HG03442 (cell line): ENCODE results near the gene NUDT4.
"Not testable (repeated sequence)": the region's sequence is repeated elsewhere in the genome, so short reads cannot be mapped to it uniquely, and the experiment has no call there.

ENCODE experiments used
- ATAC-seq: cut with Tn5 transposase; IDR thresholded peaks from one replicate; pipeline ENCODE4 v1.9.1; 2021; ENCODE audit warnings: mild to moderate bottlenecking, moderate library complexity; ENCODE audit not compliant: unreplicated experiment

Gene NUDT4

GRCh38 chr12:93425736-93426411, 48.1 kb downstream of the NUDT4 start:
- ATAC-seq, result no peak

DNA sequence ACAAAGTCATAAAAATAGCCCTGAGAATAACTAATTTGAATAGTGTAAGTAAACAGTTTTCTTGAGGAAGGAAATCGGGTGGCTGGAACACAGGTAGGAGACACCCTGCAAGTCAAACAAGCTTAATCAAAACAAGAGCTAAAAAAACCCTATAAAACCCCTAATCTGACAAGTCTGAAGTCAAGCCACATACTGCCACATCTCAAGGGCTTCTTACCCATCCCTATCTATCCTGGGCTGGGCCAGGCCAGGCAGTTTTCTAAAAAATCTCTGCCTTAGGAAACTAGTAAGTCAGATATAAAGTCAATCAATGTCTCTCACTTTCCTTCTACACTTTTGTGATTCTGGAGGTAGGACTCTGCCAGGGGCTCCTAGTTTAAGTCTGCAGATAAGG, 48.7 kb downstream of the NUDT4 start:
- no peak for ATAC-seq

DNA sequence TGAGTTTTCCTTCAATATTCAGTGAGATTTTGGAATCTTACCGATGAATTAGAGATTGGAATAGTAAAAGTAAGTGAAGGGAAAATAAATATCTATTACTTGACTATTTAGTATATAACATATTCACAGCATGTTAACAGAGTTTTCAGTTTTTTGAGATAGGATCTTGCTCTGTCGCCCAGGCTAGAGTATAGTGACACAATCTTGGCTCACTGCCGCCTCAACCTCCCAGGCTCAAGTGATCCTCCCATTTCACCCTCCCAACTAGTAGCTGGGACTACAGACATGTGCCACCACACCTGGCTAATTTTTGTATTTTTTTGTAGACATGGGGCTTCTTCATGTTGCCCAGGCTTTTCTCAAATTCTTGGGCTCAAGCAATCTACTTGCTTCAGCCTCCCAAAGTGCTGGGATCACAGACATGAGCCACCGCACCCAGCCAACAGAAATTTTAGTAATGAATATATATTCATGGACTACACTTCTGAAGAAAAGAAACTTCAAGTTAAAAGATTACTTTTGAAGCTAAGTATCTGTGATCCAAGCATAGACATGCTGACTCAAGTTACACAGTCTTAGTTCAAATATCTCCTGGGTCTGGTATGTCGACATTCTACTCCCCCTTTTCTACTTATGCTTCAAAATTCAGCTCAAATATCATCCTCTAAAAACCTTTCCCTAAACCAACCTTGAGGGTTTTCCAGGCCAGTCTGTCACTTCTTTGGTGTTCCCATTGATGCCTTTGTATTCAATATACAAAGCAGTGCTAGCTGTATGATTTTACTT, 50.2 kb downstream of the NUDT4 start:
- no peak for ATAC-seq

DNA sequence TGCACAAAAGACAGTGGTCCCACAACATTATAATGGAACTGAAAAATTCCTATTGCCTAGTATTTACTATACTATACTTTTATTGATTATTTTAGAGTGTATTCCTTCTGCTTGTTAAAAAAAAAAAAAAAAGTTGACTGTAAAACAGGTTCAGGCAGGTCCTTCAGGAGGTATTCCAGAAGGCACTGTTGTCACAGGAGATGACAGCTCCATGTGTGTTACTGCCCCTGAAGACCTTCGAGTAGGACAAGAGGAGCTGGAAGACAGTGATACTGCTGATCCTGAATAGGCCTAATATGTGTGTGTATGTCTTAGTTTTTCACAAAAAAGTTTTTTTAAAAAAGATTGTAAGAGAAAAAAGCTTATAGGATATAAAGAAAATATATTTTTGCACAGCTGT, 51.7 kb downstream of the NUDT4 start:
- ATAC-seq, result no peak

DNA sequence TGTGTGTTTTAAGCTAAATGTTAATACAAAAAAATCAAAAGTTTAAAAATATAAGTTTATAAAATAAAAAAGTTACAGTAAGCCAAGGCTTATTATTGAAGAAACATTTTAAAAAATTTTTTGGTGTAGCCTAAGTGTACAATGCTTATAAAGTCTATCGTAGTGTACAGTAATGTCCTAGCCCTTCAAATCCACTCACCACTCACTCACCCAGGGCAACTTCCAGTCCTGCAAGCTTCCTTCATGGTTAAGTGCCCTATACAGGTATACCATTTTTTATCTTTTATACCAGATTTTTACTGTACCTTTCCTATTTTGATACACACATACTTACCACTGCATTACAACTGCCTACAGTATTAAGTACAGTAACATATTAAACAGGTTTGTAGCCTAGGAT, 52.1 kb downstream of the NUDT4 start:
- no peak for ATAC-seq

GRCh38 chr12:93430280-93430679, 52.6 kb downstream of the NUDT4 start:
- no peak for ATAC-seq

- ATAC-seq, result not testable (repeated sequence)
Measured at GRCh38 chr12:93432031-93432430, 54.3 kb downstream of the NUDT4 start.

DNA sequence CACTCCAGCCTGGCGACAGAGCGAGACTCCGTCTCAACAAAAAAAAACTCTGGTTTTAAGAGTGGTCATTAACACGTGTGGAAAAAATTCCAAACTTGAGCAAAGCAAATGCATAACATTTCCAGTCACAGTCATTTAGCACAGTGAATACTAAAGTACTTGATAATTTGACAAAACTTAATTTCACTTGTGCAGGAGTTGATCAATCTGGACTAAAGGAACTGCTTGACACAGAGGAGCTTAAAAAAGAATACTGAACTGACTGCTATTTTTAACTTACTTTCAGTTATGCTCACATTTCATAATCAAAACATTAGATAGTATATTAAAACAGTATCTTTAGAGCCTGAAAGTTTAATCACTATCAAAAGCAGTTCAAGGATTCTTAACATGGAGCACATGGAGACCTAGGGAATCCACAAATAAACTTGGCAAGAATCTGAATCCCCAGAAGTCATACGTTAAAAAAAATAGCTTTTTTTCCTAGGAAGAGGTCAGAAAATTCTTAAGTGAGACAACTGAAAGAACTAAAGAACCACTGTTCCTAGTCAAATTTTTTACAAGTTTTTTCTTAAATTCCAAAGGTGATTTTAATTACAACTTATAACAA, 56.6 kb downstream of the NUDT4 start:
- no peak for ATAC-seq

DNA sequence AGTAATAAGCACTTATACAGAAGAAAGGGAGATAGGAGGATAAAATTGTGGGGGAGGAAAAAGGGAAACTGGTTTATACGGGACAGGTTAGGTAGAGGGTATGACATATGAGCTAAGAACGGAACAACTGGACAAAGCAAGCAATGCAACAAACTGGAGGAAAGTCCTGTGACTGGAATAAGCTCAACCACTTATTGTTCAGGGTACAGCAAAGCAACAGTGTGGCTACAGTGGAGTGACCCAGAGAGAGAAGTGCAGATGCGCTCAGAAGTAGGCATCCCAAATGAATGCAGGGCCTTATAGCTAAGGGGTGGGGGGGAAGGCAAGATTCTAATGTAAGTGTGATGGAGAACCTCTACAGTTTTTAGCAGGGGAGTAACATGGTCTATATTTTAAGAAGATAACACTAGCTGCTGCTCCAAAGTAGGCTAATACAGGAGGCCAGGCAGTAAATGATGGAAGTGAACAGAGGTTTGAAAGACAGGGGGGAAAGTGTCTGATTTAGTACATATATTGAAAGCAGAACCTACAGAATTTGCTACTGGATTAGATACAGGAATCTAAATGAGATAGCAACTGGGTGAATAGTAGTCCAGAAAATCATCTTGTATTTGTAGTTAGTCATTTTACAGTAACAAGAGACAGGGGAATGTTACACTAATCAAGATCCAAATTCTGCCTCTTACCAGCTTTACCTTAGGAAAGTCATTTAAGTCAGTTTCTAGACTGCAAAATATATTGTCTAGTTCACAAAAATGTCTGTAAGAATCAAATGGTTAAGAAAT, 60.7 kb downstream of the NUDT4 start:
- no peak for ATAC-seq

- ATAC-seq, result no peak
Measured at GRCh38 chr12:93440043-93440835, 62.5 kb downstream of the NUDT4 start.

DNA sequence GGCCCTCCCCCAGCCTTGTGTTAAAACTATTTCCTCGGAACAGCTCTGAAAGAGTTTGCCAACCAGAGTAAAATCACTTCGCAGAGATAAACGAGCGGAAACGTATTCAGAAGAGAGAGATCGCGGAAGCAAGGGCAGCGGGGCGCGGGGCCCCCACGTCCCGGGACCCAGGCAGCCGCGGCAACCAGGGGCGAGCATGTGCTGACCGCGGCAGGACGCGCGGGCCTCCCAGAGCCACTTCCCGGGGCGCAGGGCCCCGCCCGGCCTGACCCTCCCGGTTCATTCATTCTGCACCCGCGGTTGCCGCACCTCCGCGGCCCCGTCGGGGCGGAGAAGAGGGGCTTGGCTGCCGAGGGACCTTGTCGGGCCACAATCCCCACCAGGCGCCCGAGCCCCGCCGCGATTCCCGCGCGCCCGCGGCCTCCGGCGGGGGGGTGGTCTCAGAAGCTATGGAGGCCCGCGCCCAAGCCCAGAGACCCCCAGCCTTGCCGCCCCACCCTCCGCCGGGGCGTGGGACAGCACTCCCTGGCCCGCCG, 63.4 kb downstream of the NUDT4 start:
- ATAC-seq, result no peak

DNA sequence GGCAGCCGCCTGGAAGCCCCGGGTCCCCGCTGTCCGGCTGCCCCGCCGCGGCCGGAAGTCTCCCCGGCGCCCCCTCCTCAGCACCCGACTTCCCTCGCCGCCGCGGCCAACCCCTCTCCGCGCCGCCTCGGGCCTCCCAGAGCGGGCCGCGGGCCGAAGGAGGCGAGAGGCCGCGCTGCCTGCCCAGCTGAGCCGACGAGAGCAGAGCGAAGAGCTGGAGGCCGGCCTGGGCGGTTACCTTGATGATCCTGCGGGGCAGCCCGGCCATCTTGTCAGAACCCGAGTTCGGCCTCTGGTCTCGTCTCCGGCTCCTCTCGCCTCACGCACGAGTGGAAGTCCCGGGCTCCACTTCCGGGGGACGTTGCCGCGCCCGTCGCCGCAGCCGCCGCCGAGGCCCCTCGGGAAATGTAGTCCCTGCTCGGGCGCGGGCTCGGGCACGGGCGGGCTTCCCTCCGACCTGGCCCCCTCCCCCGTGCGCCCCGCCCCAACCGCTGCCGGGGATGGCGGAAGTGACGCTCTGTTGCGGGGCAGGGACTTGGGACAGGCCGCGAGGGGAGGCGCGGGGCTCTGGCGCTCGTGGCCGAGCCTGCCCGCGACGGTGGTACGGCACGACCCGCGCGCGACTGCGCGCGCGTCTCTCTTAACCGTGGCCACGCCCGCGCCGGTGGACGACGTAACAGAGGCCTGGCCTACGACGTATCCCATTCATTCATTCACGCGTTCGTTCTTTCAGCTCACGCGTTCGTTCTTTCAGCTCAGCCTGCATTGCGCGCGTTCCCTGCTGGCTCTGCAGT, 64.1 kb downstream of the NUDT4 start, which contains the start of gene UBE2N:
Gene UBE2N, minus strand, starts transcription at position 331 of the 794 bp plus-strand sequence. Its CDS starts 63 bp downstream, at position 268.
- peak; percentile 70 for ATAC-seq

DNA sequence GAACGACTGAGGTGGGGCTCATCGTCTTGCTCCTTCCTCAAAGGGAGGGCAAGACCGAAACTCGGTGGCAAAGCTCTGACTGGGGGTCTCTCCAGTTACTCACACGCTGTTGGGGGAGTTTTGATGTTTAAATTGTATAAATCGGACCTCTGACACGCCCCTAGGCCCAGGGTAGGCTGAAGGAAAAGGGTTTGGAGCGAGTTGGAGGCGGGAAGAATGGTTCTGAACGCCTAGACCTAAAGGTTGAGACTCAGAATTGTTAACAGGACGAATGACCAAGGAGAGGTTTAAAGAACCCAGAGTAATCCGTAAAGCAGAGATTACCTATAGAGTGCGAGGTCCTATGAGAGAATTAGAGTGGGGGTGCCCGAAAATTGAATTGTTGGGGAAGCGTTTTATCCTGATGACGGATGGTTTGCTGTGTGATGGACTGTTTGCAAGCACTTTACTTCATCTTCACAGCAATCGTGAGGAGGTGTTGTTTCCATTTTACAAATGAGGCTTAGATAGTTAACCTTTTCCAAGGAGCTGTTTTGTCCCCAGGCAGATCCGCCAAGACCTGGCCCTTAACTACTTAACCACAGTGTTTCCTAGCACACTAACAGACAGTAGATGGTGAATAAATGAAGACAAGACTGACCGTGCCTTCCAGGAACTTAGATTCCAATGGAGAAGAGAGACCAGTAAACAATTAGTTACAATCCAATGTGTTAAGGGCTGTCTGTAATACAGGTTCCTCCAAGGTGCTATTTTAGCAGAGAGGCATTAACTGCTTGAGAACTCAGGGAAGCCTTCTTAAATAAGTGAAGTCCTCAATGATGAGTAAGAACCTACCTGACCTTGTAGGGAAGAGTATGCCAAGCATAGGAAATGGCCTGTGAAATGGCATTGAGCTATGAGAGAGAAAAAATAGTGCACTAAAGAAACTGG, 65.0 kb downstream of the NUDT4 start:
- no peak for ATAC-seq

- ATAC-seq, result no peak
Measured at GRCh38 chr12:93443576-93443975, 65.9 kb downstream of the NUDT4 start.

GRCh38 chr12:93447555-93448290, 70.0 kb downstream of the NUDT4 start:
- ATAC-seq, result no peak

- no peak for ATAC-seq
Measured at GRCh38 chr12:93448796-93449195, 71.1 kb downstream of the NUDT4 start.

- ATAC-seq, result peak; percentile 84
Measured at GRCh38 chr12:93449277-93449676, 71.6 kb downstream of the NUDT4 start.
